Measurements from ENCODE around the gene SEPTIN2. TPM values are rescaled to one million over a fixed set of nuclear protein-coding genes. Genes with fewer than 3 reads are reported as not detected.

Gene SEPTIN2
- 280 and 306 TPM in 2 replicates for total RNA-seq

DNA sequence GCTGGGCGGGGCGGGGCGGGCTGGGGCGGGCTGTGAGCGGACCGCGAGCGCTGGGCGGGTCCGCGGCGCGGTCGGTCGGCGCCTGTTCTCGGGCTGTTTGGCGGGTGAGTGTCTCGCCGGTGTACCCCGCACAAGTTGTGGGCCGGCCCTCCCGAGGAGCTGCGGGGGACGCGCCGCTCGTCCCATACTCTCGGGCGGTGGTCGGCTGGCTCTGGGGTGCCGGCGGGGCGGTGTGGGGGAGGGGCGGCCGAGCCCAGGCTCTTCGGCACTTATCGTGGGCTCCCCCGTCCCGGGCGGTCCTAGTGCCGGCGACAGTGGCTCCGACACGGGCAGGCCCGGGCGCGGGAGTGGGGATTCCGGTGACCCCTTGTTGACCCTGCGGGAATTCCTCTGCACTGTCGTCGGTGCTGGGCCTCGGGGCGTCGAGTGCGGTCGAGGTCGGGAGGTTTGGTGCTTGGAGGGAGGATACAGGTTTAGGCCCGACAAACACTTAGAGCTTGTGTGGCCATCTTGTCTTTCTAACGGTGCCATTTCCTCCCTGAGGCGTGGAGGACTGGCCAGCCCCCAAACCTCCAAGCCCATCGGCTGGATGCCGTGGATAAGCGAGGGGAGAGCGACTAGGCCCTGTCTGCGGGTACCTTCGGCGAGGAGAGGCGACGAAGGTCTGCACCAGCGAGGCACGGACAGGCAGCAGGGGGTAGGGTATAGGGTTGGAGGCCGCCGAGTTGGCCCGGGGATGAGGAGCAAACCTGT lies at the start of gene SEPTIN2:
Gene SEPTIN2 (plus strand): TSS at position 47 of the 753 bp plus-strand sequence. CDS start 8,308 bp downstream, outside the sequence.

DNA sequence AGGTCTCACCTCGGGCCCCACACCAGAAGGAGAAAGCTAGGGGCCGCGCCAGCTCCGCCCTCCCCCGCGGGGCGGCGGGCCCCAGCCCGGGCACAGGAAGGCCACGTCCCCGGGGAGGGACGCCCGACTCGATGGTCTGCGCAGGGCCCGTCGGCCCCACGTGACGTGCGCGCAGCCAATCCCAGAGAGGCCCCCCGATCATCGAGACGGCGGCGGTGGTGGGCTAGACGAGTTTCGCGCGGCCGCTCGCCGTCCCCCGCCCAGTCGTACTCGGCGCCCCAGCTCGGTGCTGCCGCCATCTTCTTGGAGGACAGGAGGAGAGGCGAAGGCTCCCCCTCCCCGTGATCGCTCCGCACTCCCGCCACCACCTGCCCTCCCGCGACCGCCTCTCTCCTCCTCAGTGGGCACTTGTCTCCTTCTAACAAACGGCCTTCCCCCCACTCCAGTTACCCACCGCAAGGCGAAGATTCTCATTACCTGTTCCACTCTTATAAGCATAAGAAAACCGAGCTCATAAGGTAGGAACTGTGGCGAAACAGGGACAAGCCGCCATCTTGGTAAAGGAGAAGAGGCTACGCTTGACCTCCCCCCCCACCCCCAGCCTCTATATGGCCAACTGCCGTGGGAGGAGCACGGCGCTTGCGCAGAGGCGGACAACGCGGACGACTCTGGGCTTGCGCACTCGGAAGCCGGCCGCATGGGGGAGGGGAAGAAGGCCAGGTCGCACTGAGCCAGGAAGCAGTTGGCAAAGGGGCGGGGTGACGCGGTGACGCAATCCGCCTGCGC lies 439 bp upstream of the SEPTIN2 start, which contains the start of gene HDLBP:
Gene HDLBP (minus strand): TSS at position 580 of the 786 bp plus-strand sequence. CDS start 48,803 bp downstream, outside the sequence.

DNA sequence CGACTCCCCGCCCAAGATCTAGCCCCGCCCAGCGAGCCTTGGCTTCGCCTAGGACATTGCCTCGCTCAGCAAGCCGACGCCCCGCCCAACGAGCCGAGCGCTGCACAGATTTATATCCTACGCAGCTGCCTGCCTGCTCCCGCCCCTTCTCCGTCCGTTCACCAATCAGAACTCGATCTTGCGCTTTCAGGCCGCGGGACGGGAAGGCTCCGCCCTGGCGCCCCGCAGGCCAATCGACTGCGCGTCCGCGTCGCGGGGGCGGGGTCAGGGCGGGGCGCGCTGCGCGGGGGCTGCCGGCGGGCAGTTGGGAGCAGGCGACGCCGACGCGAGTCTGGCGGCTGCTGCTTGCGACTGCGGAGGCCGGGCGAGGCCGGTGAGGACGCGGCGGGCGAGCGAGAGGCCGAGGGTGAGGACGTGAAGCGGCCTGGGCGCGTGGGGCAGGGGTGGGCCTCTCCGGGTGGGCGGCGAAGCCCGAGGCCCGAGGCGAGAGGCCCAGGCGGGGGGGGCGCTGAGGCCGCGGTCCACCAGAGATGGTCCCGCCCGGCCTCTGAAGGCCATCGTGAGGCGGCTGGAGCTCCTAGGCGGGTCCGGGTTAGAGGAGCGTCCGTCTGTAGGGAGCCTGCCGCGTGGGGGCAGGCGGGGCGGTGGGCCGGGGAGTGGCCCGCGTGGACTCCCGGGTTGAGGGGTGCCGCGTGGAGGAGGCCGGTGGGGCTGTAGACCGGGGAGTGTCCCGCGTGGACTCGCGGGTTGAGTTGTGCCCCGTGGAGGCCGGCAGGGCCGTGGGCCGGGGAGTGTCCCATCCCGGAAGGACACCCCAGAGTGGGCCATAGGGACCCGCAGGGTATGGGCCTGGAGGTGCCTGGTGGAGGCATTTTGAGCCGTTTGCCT lies 40.5 kb downstream of the SEPTIN2 start, which contains the start of gene FARP2:
Gene FARP2 (plus strand): TSS at position 303 of the 888 bp plus-strand sequence. CDS start 16,823 bp downstream, outside the sequence.

Other genes starting within 250 kb of the SEPTIN2 start
- 11.0 and 25.9 TPM in 2 replicates for gene MTERF4, start 213.6 kb upstream of the SEPTIN2 start, total RNA-seq
- 4.3 and 6.6 TPM in 2 replicates for gene PASK, start 166.5 kb upstream of the SEPTIN2 start, total RNA-seq
- gene PPP1R7, start 165.5 kb upstream of the SEPTIN2 start, total RNA-seq: 121 and 134 TPM in 2 replicates
- gene ANO7, start 127.2 kb upstream of the SEPTIN2 start, total RNA-seq: 0.29 TPM in 1 of 2 replicates, not detected in the other
- gene HDLBP, start 253 bp upstream of the SEPTIN2 start, total RNA-seq: 560 and 613 TPM in 2 replicates
- gene FARP2, start 40.4 kb downstream of the SEPTIN2 start, total RNA-seq: 22.2 and 23.9 TPM in 2 replicates
- gene STK25, start 192.7 kb downstream of the SEPTIN2 start, total RNA-seq: 216 and 299 TPM in 2 replicates
- 45.3 and 48.4 TPM in 2 replicates for gene BOK, start 242.8 kb downstream of the SEPTIN2 start, total RNA-seq